Measurements from ENCODE around the gene TMEM150B. TPM values are rescaled to one million over a fixed set of nuclear protein-coding genes. Genes with fewer than 3 reads are reported as not detected.

The TMEM150B gene
- total and polyA plus RNA-seq, 12 donors: 0.11 to 20.8 (median 5.4) TPM

DNA sequence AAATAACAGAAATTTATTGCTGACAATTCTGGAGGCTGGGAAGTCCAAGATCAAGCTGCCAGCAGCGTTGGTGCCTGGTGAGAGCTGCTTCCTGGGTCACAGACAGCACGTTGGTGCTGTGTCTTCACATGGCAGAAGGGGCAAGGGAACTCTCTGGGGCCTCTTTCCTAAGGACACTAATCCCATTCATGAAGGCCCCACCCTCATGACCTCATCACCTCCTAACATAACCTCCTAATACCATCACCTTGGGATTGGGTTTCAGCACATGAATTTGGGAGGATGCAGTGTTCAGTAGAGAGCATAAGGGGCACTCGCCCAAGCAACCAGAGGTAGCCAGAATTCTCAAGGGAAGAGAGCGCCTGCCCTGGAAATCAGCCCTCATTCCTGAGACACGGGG is 15.7 kb downstream of the TMEM150B start:
- peaks cover 0 to 3% of the 10 kb centered on the region in 2 donors for H3K4me1 ChIP-seq (replicated peaks in 1 of 2)
- no peak for DNase-seq
- no peaks in the 10 kb centered on the region for H3K36me3 ChIP-seq (replicated peaks in 1 of 2)
- 94 to 97% (median 96%) methylated on average over 3 to 5 of the region's 5 CpGs for WGBS, 4 donors
- H3K27me3 ChIP-seq: no peaks in the 10 kb centered on the region
- TF ChIP-seq POLR2A (IDR thresholded peaks at IDR 0.05): no peak
- TF ChIP-seq, protein P1, sequence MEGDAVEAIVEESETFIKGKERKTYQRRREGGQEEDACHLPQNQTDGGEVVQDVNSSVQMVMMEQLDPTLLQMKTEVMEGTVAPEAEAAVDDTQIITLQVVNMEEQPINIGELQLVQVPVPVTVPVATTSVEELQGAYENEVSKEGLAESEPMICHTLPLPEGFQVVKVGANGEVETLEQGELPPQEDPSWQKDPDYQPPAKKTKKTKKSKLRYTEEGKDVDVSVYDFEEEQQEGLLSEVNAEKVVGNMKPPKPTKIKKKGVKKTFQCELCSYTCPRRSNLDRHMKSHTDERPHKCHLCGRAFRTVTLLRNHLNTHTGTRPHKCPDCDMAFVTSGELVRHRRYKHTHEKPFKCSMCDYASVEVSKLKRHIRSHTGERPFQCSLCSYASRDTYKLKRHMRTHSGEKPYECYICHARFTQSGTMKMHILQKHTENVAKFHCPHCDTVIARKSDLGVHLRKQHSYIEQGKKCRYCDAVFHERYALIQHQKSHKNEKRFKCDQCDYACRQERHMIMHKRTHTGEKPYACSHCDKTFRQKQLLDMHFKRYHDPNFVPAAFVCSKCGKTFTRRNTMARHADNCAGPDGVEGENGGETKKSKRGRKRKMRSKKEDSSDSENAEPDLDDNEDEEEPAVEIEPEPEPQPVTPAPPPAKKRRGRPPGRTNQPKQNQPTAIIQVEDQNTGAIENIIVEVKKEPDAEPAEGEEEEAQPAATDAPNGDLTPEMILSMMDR (IDR thresholded peaks at IDR 0.05): no peak
- intact Hi-C loops (cut with DNase I): no loop called here
- no peaks in the 10 kb centered on the region for H3K9me3 ChIP-seq (replicated peaks in 1 of 3)
- H3K4me3 ChIP-seq: no peak overlapping the region
- H3K27ac ChIP-seq: no peak overlapping the region

DNA sequence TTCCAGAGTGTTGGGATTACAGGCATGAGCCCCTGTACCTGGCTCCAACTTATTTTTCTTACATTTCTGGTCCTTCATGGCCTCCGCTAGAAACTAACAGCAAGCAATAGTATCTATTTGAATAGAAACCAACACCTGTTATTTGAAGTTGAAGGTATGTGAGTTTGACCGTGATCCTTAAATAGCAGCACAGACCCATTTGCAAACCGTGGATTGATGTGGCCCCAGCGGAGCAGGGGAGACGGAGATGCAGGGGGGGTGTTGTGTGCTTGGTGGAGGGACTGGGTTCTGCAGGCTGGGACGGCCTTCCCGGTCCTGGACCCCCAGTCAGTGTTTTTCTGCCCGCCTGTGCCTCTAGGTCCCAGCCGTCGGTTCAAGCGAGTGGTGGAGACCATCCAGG is 16.9 kb downstream of the TMEM150B start:
- H3K27me3 ChIP-seq: no peaks in the 10 kb centered on the region

DNA sequence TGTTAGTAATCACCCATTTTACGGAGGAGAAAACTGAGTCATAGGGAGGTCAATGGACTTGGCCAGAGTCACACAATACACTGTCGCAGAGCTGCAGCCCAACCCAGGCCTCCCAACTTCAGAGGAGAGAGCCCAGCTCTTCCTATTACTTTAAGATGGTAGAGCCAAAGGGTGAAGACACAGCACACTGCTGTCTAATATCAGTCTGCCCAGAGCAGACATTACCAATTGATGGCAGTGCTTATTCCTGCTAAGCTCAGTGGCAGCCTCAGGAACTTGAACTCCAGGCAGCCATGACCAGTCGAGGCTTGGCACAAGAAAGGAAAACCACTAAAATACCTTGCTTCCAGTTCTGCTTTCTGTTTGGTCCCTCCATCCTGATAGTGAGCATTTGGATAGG is 18.4 kb downstream of the TMEM150B start:
- TF ChIP-seq, protein P1 (IDR thresholded peaks at IDR 0.05): no peak
- TF ChIP-seq POLR2A (IDR thresholded peaks at IDR 0.05): no peak
- peak overlapping the region in 1 of 4 donors; percentile 37 for H3K4me3 ChIP-seq
- intact Hi-C loops (cut with DNase I): no loop called here
- H3K27ac ChIP-seq: peak overlapping the region in 2 of 5 donors; percentile 37 to 65
- 31 to 80% (median 53%) methylated on average over 2 to 3 of the region's 3 CpGs for WGBS, 4 donors
- DNase-seq: no peak
- no peaks in the 10 kb centered on the region for H3K27me3 ChIP-seq
- peaks cover 3% of the 10 kb centered on the region in 2 donors for H3K4me1 ChIP-seq (replicated peaks in 1 of 2)
- peaks cover 0 to 12% of the 10 kb centered on the region in 2 donors for H3K36me3 ChIP-seq (replicated peaks in 1 of 2)
- no peaks in the 10 kb centered on the region for H3K9me3 ChIP-seq (replicated peaks in 1 of 3)

More for the DNA sequence above, 16.9 kb downstream of the TMEM150B start:
- peaks cover 0 to 3% of the 10 kb centered on the region in 2 donors for H3K4me1 ChIP-seq (replicated peaks in 1 of 2)
- WGBS, 4 donors: 94 to 98% (median 96%) methylated on average over 6 to 11 of the region's 11 CpGs
- peaks cover 0 to 8% of the 10 kb centered on the region in 2 donors for H3K36me3 ChIP-seq (replicated peaks in 1 of 2)
- H3K4me3 ChIP-seq: no peak overlapping the region
- intact Hi-C loops (cut with DNase I): no loop called here
- H3K9me3 ChIP-seq (replicated peaks in 1 of 3): no peaks in the 10 kb centered on the region
- no peak overlapping the region for H3K27ac ChIP-seq
- no peak for TF ChIP-seq POLR2A (IDR thresholded peaks at IDR 0.05)
- TF ChIP-seq, protein P1 (IDR thresholded peaks at IDR 0.05): no peak
- DNase-seq: no peak

DNA sequence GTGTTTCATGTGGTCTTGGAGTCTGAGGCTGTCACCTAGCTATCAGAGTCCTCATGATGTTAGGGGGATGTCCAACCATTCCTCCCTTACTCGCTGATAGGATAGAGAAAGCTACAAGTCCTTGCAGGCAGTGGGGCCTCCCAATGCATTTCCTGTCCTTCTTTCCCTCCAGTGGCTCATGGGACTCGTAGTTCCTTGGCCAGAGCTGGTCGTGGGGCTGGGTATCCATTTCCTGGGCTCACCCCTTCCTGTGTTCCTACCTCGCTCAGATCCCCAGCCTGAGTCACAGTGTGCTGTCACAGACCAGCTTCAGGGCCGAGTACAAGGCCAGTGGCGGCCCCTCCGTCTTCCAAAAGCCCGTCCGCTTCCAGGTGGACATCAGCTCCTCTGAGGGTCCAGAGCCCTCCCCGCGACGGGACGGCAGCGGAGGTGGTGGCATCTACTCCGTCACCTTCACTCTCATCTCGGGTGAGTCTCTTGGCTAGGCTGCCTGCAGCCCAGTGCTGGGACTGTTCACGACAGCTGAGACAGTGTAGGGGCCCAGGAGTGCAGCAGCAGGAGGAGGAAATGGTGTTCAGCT is 19.1 kb downstream of the TMEM150B start:
- Histone ChIP-seq H3K27me3 (no peaks in the 10 kb centered on the region), H3K27ac (peak overlapping the region in 4 of 5 donors; percentile 18 to 65 (median 44)), H3K4me3 (peak overlapping the region in 2 of 4 donors; percentile 13 to 37), H3K36me3 (replicated peaks in 1 of 2) (peaks cover 0 to 12% of the 10 kb centered on the region in 2 donors), H3K4me1 (replicated peaks in 1 of 2) (peaks cover 3 to 9% of the 10 kb centered on the region in 2 donors), H3K9me3 (replicated peaks in 1 of 3) (no peaks in the 10 kb centered on the region)
- peak in 1 of 2 donors; percentile 63 for TF ChIP-seq POLR2A (IDR thresholded peaks at IDR 0.05)
- TF ChIP-seq, protein P1 (IDR thresholded peaks at IDR 0.05): no peak
- DNase-seq: peak; percentile 72 to 92 (median 87)
- intact Hi-C loops (cut with DNase I): no loop called here
- WGBS, 4 donors: 39 to 60% (median 46%) methylated on average over 5 to 17 of the region's 17 CpGs

All from adrenal gland (tissue), 12 donors.